K562 (cell line): ENCODE results near the gene ERFL. TPM values are rescaled to one million over a fixed set of nuclear protein-coding genes. Genes with fewer than 3 reads are reported as not detected.

ENCODE experiments used
- GABPB1 ChIP-seq: sonication (generic); formaldehyde crosslinking; IDR thresholded peaks from 2 replicates; pipeline ENCODE4 v1.8.0; 2022; ENCODE audit warnings: mild to moderate bottlenecking, missing genetic modification reagents
- MTF1 ChIP-seq: fragments of 250-450 bp; sonication (Bioruptor Pico); IDR thresholded peaks from 2 replicates; pipeline ENCODE4 v1.9.0; 2021; ENCODE audit warnings: moderate library complexity, mild to moderate bottlenecking, inconsistent platforms, borderline replicate concordance
- RAD21 ChIP-seq, 2 experiments: fragments of 250-450 bp in 1 of 2; fragments of 450-650 bp in 1 of 2; sonication (Bioruptor Pico) in 1 of 2; formaldehyde crosslinking in 1 of 2; IDR thresholded peaks in 1 of 2; conservative IDR thresholded peaks in 1 of 2; 2 replicates each; pipeline versions ENCODE4 v1.4.0 to v1.8.0; 2020 to 2022; ENCODE audit warnings: mild to moderate bottlenecking in 2 of 2, moderate library complexity in 1 of 2
- RBM39 ChIP-seq: fragments of 200-400 bp; formaldehyde crosslinking; optimal IDR thresholded peaks from 2 replicates; pipeline ENCODE3; 2018; ENCODE audit warnings: low read depth, low read length
- SMARCB1 ChIP-seq: IDR thresholded peaks from 2 replicates; pipeline ENCODE4 v1.6.1; 2011; ENCODE audit warnings: improper control_type of control experiment, low read depth; ENCODE audit not compliant: insufficient read length
- ZC3H8 ChIP-seq: fragments of 450-650 bp; IDR thresholded peaks from 2 replicates; pipeline ENCODE4 v1.6.1; 2017
- ZNF655 ChIP-seq: fragments of 250-450 bp; sonication (Bioruptor Pico); IDR thresholded peaks from 2 replicates; pipeline ENCODE4 v1.5.0; 2021
- ZNF695 ChIP-seq: fragments of 450-650 bp; formaldehyde crosslinking; IDR thresholded peaks from 2 replicates; pipeline ENCODE4 v1.4.0; 2020; ENCODE audit warnings: mild to moderate bottlenecking, moderate library complexity
- ZNF780A ChIP-seq: fragments of 250-450 bp; sonication (Bioruptor Pico); IDR thresholded peaks from 2 replicates; pipeline ENCODE4 v1.5.0; 2021; ENCODE audit warnings: mild to moderate bottlenecking
- polyA plus RNA-seq, 8 experiments: library from polyadenylated mRNA; depleted of rRNA in 4 of 8; stranded (reverse) in 5 of 8; unstranded in 3 of 8; fragments of >200 nt; fragmentation: Nextera tagmentation in 2 of 8; fragmentation: Illumina TruSeq in 1 of 8; extraction: Ambion mirVana in 2 of 8; extraction: Trizol in 1 of 8; gene quantifications; 2 replicates each; pipeline versions ENCODE4 v1.2.1 to v1.2.3, GENCODE V29; 2011 to 2014; ENCODE audit warnings: inconsistent platforms in 1 of 8, missing spikeins in 1 of 8
- total RNA-seq, 7 experiments: library from RNA; depleted of rRNA in 6 of 7; stranded (reverse); fragments of >200 nt in 6 of 7; fragmentation: Illumina TruSeq in 2 of 7; extraction: Trizol in 2 of 7; gene quantifications; 2 replicates each; pipeline versions ENCODE4 v1.2.1 to v1.2.3, GENCODE V29; 2011 to 2021; ENCODE audit warnings: low replicate concordance in 1 of 7
- TF ChIP-seq, protein P1 (sequence below): fragments of 450-650 bp; formaldehyde crosslinking; IDR thresholded peaks from 2 replicates; pipeline ENCODE4 v1.4.0; 2020; ENCODE audit warnings: mild to moderate bottlenecking, moderate library complexity
- TF ChIP-seq, protein P2 (sequence below), 3 experiments: IDR thresholded peaks in 2 of 3; conservative IDR thresholded peaks in 1 of 3; 2 replicates each; pipeline ENCODE4 v1.5.1; 2011 to 2012; ENCODE audit warnings: low read length in 3 of 3, mild to moderate bottlenecking in 3 of 3, control low read depth in 2 of 3, improper control_type of control experiment in 1 of 3, inconsistent platforms in 1 of 3, low read depth in 1 of 3, mixed read lengths in 1 of 3, moderate library complexity in 1 of 3; ENCODE audit not compliant: insufficient read depth in 2 of 3
- TF ChIP-seq, protein P3 (sequence below): fragments of 450-650 bp; formaldehyde crosslinking; conservative IDR thresholded peaks from 2 replicates; pipeline ENCODE4 v1.4.0; 2022; ENCODE audit warnings: mild to moderate bottlenecking, missing genetic modification characterization
- TF ChIP-seq, protein P4 (sequence below): IDR thresholded peaks from 2 replicates; pipeline ENCODE4 v1.6.1; 2014; ENCODE audit warnings: antibody characterized with exemption

ERFL gene
- total and polyA plus RNA-seq, 9 of the 15 experiments (the other 6 are each of a cell fraction or from before 2014, with no cell fraction given), result 0.07 to 0.75 (median 0.32) TPM; not detected in 4

GRCh38 chr19:41893899-41894298 lies 34.4 kb downstream of the ERFL start (continued):
- TF ChIP-seq, protein P1, sequence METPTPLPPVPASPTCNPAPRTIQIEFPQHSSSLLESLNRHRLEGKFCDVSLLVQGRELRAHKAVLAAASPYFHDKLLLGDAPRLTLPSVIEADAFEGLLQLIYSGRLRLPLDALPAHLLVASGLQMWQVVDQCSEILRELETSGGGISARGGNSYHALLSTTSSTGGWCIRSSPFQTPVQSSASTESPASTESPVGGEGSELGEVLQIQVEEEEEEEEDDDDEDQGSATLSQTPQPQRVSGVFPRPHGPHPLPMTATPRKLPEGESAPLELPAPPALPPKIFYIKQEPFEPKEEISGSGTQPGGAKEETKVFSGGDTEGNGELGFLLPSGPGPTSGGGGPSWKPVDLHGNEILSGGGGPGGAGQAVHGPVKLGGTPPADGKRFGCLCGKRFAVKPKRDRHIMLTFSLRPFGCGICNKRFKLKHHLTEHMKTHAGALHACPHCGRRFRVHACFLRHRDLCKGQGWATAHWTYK (CRISPR knock-in tag), result no peak
- TF ChIP-seq ZNF780A (CRISPR knock-in tag), result no peak
- peak; percentile 73; the same call in 1 of the 2 replicates for TF ChIP-seq GABPB1 (CRISPR knock-in tag)
- no peak for TF ChIP-seq ZNF655 (CRISPR knock-in tag)
- TF ChIP-seq MTF1 (CRISPR knock-in tag), result no peak
- peak in 1 of 2 experiments; percentile 11; a peak in 1 of 4 replicates for TF ChIP-seq RAD21 (CRISPR knock-in tag; conservative IDR thresholded peaks at IDR 0.05 in 1 of 2, IDR thresholded peaks at IDR 0.05 in 1 of 2)
- no peak for TF ChIP-seq RBM39
- TF ChIP-seq, protein P2, sequence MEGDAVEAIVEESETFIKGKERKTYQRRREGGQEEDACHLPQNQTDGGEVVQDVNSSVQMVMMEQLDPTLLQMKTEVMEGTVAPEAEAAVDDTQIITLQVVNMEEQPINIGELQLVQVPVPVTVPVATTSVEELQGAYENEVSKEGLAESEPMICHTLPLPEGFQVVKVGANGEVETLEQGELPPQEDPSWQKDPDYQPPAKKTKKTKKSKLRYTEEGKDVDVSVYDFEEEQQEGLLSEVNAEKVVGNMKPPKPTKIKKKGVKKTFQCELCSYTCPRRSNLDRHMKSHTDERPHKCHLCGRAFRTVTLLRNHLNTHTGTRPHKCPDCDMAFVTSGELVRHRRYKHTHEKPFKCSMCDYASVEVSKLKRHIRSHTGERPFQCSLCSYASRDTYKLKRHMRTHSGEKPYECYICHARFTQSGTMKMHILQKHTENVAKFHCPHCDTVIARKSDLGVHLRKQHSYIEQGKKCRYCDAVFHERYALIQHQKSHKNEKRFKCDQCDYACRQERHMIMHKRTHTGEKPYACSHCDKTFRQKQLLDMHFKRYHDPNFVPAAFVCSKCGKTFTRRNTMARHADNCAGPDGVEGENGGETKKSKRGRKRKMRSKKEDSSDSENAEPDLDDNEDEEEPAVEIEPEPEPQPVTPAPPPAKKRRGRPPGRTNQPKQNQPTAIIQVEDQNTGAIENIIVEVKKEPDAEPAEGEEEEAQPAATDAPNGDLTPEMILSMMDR (IDR thresholded peaks at IDR 0.05 in 2 of 3, conservative IDR thresholded peaks at IDR 0.05 in 1 of 3; ENCODE audit: insufficient read depth in 2 of 3, low read depth in 1 of 3, low read length in 3 of 3), result peak; percentile 39 to 43 (median 40); a peak in 5 of 6 replicates
- TF ChIP-seq, protein P3, sequence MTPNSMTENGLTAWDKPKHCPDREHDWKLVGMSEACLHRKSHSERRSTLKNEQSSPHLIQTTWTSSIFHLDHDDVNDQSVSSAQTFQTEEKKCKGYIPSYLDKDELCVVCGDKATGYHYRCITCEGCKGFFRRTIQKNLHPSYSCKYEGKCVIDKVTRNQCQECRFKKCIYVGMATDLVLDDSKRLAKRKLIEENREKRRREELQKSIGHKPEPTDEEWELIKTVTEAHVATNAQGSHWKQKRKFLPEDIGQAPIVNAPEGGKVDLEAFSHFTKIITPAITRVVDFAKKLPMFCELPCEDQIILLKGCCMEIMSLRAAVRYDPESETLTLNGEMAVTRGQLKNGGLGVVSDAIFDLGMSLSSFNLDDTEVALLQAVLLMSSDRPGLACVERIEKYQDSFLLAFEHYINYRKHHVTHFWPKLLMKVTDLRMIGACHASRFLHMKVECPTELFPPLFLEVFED (CRISPR knock-in tag), result peak; percentile 63; the same call in 1 of the 2 replicates
- TF ChIP-seq SMARCB1, result no peak
- TF ChIP-seq, protein P4, sequence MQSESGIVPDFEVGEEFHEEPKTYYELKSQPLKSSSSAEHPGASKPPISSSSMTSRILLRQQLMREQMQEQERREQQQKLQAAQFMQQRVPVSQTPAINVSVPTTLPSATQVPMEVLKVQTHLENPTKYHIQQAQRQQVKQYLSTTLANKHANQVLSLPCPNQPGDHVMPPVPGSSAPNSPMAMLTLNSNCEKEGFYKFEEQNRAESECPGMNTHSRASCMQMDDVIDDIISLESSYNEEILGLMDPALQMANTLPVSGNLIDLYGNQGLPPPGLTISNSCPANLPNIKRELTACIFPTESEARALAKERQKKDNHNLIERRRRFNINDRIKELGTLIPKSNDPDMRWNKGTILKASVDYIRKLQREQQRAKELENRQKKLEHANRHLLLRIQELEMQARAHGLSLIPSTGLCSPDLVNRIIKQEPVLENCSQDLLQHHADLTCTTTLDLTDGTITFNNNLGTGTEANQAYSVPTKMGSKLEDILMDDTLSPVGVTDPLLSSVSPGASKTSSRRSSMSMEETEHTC, result no peak
- TF ChIP-seq ZNF695 (CRISPR knock-in tag), result no peak
- 0 out of 2 replicates have a peak, but pooled peaks have one; percentile 48 for TF ChIP-seq ZC3H8
